Pericardium fibroblast (primary cell): ENCODE measurements around the gene DND1. TPM values are rescaled to one million over a fixed set of nuclear protein-coding genes. Genes with fewer than 3 reads are reported as not detected.

ENCODE experiments used
- total RNA-seq: library from RNA; depleted of rRNA; stranded (reverse); fragments of >200 nt; gene quantifications from 2 replicates; pipeline ENCODE4 v1.2.3, GENCODE V29; 2015

The DND1 gene
- not detected in 2 replicates for total RNA-seq

DNA sequence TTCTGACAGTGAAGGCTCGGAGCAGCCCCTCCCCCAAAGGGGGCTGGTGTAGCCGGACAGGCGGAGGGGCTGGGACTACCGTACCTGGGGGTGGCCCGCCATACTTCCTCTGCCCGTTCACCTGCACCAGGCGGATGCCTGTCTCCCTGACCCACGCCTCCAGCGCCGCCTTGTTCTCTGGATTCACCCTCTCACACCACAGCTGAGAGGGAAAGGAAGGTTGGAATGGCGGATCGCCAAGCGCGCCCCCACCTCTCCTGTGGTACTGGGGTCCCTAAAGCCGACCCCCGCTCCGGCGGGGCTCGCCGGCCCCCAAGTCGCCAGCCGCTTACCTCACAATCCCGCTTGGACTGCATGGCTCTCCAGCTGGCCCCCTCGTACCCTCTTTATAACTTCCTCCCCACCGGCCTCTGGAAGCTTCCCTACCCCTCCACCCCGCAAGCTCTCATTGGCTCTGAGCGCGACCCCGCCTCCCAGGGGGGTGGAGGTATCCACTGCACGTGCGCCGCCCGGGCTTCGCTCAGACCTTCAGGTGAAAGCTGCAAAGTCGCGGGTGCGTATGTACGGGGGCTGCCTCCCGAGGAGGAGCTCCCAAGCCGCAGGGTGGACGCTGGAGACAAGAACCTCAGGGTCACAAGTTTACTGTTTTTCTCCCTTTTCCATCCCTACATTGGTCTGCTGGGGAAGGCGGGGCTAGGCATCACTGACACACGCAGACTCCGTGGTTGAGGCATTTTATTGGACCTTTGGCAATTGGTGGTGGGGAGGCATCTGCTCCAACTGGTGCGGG lies at the start of gene DND1:
Gene DND1, minus strand, starts transcription at position 390 of the 790 bp plus-strand sequence. Its CDS starts 34 bp downstream, at position 356.

DNA sequence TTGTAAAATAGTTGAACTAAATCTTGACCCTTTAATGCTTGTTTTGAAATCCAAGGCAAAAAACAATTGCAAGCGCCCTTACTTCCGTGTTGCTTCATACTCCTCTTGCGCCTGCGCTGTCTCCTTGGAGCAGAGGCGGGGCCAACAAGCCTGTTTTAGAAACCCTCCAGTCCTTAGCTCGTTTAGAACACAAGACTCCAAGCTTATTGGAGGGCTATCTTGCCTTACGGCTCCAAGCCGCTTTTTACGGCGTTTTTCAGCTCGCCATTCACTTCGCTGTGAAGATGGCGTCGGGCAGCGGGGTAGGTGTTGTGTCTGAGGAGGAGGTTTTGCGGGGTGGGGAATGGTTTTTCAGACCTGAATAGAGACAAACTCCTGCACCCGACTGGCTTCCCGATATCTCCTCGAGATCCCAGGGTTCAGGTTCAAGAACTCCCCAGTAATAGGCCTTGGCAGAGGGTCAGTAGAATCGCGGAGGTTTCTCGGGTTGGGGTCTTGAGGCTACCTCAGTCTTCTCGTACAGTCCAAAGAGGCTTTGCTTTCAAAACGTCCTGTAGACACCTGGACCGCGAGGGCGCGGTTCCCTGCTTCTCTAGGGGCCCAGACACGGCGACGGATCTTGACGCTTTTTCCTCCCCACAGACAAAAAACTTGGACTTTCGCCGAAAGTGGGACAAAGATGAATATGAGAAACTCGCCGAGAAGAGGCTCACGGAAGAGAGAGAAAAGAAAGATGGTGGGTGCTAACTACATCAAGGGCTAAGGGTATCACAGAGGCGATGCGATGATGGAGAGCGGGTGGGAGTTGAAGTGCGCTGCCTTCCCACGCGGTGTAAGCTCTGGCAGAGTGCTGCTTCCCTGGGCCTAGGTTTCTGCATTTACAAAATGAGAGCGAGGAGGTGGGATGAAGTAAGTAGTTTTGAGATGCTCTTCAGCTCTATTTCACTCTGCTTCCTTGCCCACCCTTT lies 27.1 kb upstream of the DND1 start, which contains the start of gene ZMAT2:
Gene ZMAT2, plus strand, starts transcription at position 271 of the 968 bp plus-strand sequence. Its CDS starts 14 bp downstream, at position 285.

DNA sequence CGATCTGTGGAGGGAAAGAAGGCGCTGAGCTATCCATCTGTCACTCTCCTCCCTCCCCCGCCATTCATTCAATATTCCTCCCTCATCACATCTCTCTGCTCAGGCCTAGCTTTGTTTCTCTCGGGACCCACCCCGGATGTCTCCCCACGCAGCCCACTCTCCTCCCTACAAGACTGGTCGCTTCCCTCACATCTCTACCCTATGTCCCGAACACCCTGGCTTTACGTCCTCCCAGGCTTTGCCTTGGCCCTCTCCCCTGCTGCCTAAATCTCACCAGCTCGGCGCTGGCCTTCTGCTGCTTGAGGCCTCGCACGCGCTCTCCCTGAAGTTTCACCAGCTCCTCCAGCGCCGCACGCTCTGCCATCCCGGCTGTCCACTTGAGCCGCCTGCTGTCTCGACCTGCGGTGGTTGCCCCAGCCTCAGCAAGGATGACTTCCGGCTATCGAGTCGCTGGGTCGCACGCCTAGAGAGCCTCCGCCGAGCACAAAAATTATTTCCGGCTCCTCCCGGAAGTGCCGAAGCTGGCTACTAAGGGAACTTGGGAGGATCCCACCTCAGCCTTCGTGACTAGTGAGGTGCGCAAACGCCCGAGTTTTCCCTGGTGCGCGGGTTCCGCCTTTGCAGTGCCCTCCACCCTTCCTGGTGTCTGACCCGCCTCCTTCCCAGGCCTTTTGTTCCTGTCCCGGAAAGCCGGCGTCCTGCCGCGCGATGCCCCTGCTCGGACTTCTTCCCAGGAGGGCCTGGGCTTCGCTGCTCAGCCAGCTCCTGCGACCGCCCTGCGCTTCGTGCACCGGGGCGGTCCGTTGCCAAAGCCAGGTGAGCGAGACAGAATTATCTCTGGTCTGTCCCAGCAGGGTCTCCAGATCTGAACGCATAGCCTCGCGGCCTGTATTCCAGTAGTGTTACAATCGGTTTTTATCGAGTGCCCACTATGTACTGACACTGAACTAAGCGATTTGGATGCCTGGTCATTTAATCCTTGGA lies 17.9 kb upstream of the DND1 start, which contains the start of the genes HARS1 and HARS2:
Gene HARS1, minus strand, starts transcription at position 430 of the 984 bp plus-strand sequence. Its CDS starts 66 bp downstream, at position 364.
Gene HARS2, plus strand, starts transcription at position 515 of the 984 bp plus-strand sequence. Its CDS starts 194 bp downstream, at position 709.

DNA sequence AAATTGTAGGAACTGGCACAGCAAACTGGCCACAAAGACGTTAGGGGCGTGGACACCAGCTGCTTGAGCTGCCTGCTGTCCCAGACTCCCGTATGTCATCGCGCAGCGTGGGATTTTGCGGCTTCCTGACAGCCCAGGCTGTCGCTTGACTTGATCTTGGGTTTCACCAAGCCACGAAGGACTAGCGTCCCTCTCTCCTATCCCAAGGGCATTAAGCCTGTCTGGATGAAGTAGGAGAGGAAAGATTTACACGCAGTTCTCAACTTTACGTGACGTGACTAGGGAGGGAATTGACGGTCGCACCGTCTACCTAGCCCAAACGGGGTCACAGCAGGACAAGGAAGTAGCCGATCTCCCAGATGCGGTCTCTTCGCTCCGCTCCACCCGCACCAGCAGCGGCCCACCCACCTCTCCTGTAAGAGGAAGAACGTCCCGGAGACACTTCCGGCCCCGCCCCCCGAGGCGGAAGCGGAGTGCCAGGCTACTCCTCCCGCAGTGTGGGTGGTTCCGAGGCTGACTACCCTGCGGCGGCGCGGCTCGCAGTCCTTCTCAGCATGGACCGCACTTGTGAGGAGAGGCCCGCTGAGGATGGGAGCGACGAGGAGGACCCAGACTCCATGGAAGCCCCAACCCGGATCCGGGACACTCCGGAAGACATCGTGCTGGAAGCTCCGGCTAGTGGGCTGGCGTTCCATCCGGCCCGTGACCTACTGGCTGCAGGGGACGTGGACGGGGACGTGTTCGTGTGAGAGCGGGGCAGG lies 8.8 kb downstream of the DND1 start, which contains the start of gene WDR55:
Gene WDR55, plus strand, starts transcription at position 546 of the 761 bp plus-strand sequence. Its CDS starts 9 bp downstream, at position 555.

DNA sequence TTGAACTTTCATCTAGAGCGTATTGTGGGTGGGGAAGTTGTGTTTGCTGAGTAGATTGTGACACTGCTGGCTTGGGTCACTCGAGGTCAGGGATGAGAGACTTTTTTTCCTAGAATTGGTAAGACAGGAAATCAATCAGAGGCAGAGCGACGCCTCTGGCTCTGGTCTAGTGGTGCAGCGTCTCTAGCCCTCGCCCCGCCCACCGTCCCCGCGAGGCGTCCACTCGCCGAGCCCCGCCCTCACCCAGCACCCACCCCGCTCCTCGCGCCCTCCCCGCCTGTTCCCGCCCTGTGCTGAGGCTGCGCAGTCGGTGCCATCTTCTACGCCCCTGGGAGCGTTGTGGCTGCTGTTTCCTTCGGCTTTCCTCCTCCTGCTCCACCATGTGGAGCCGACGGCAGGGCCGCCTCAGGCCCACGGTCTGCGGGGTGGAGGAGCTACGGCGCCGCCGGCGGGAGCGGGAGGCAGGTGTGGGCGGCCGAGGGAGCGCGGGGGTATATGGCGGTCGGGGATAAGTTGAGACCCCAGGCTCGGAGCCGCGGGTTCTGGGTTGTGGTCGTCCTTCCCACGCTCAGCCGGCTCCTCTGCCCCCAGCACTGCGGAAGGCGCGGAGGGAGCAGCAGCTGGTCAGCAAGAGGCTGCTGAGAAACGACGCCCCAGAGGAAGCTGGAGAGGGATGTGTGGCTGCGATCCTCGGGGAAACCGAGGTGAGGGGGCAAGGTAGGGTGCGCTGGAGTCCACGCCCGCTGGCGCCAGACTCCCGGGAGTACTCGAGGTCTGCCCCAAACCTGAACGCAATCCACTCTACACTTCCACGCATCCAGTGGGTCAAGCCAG lies 34.0 kb downstream of the DND1 start, which contains the start of gene TMCO6:
Gene TMCO6, plus strand, starts transcription at position 304 of the 834 bp plus-strand sequence. Its CDS starts 77 bp downstream, at position 381.

DNA sequence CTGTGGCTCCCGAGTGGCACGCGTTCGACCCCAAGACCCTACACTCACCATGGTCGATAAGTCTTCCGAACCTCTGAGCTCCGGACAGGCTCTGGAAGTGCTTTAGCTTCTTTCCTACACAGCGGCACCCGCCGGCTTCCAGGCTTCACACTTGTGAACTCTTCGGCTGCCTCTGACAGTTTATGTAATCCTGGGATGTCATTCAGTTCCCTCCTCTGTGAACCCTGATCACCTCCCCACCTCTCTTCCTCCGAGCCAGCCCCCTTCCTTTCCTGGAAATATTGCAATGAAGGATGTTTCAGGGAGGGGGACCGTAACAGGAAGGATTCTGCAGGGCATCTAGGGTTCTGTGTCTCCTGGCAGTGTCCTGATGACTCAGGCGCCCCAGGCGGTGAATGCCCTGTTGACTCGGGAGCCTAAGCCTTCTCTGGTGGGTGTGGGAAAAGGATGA lies 40.3 kb downstream of the DND1 start, which contains the start of gene CD14:
Gene CD14, minus strand, starts transcription at position 155 of the 451 bp plus-strand sequence. Its CDS starts 104 bp downstream, at position 51.

Other genes with a start within 250 kb of the DND1 start
- gene EIF4EBP3, start 125.9 kb downstream of the DND1 start, total RNA-seq = 1.4 and 7.2 TPM in 2 replicates
- 18.2 and 42.6 TPM in 2 replicates for gene SRA1, start 116.1 kb downstream of the DND1 start, total RNA-seq
- gene APBB3, start 109.0 kb downstream of the DND1 start, total RNA-seq = 11.1 and 16.0 TPM in 2 replicates
- gene SLC35A4, start 108.7 kb downstream of the DND1 start, total RNA-seq = 29.9 and 37.6 TPM in 2 replicates
- gene CD14, start 40.4 kb downstream of the DND1 start, total RNA-seq = 0.17 and 4.3 TPM in 2 replicates
- 8.6 and 11.8 TPM in 2 replicates for gene TMCO6, start 34.1 kb downstream of the DND1 start, total RNA-seq
- gene NDUFA2, start 25.9 kb downstream of the DND1 start, total RNA-seq = 52.4 and 86.2 TPM in 2 replicates
- gene IK, start 25.7 kb downstream of the DND1 start, total RNA-seq = 49.4 and 66.8 TPM in 2 replicates
- gene WDR55, start 8.7 kb downstream of the DND1 start, total RNA-seq = 11.1 and 14.2 TPM in 2 replicates
- 51.8 and 56.4 TPM in 2 replicates for gene HARS1, start 17.8 kb upstream of the DND1 start, total RNA-seq
- gene HARS2, start 17.9 kb upstream of the DND1 start, total RNA-seq = 15.4 and 18.9 TPM in 2 replicates
- gene ZMAT2, start 26.9 kb upstream of the DND1 start, total RNA-seq = 26.7 and 33.5 TPM in 2 replicates
- not detected in 2 replicates for gene PCDHA1, start 112.6 kb upstream of the DND1 start, total RNA-seq
- not detected in 2 replicates for gene PCDHA2, start 121.3 kb upstream of the DND1 start, total RNA-seq
- gene PCDHA3, start 127.5 kb upstream of the DND1 start, total RNA-seq = 0.12 TPM in 1 of 2 replicates, not detected in the other
- gene PCDHA4, start 133.5 kb upstream of the DND1 start, total RNA-seq = 0.23 TPM in 1 of 2 replicates, not detected in the other
- gene PCDHA5, start 148.0 kb upstream of the DND1 start, total RNA-seq = under 0.01 TPM in 1 of 2 replicates, not detected in the other
- 0.17 and 0.35 TPM in 2 replicates for gene PCDHA6, start 154.4 kb upstream of the DND1 start, total RNA-seq
- 0.09 and 0.12 TPM in 2 replicates for gene PCDHA7, start 160.7 kb upstream of the DND1 start, total RNA-seq
- gene PCDHA8, start 167.6 kb upstream of the DND1 start, total RNA-seq = 0.09 TPM in 1 of 2 replicates, not detected in the other
- gene PCDHA9, start 174.8 kb upstream of the DND1 start, total RNA-seq = not detected in 2 replicates
- gene PCDHA10, start 182.3 kb upstream of the DND1 start, total RNA-seq = under 0.01 TPM in 2 replicates
- gene PCDHA11, start 195.4 kb upstream of the DND1 start, total RNA-seq = not detected in 2 replicates
- not detected in 2 replicates for gene PCDHA12, start 201.7 kb upstream of the DND1 start, total RNA-seq
- not detected in 2 replicates for gene PCDHA13, start 208.5 kb upstream of the DND1 start, total RNA-seq